ENCODE data around the gene PCK1.

PCK1 gene

DNA sequence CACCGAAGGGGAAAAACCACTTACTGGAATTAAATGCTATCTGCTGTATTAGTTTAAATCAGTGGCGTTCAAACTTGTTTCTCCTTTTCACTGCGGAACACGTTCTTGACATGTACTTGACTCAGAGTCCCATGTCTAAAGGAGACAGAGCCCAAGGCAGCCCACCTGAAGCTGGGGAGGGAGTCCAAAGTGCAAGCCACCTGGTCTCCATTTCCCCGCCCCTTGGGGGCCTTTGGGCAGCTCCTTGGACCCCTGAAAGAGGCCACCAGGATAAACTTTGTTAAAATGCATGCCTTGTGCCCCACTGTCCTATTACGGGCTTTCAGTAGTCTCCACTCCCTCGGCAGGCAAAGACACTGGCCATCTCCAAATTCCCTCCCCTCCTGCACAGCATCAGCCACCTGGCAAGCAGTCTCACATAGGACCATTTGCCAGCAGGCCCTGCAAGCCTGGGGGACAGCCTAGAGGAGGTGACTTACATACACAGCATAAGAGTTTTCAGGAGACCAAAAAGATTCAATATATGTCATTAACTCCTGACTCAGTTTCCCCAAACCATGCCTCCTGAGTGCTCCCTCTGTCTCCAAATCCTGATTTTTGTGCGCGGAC lies 6.7 kb downstream of the PCK1 start:
- no peak for DNase-seq (ENCODE audit: low read depth, low spot score)
- H3K4me1 ChIP-seq (ENCODE audit: insufficient read depth, insufficient read length), result no peaks in the 10 kb centered on the region
- peaks cover 4% of the 10 kb centered on the region for H3K27me3 ChIP-seq (ENCODE audit: insufficient read depth, insufficient read length)
- H3K9ac ChIP-seq (ENCODE audit: insufficient read length, low read depth), result no peak overlapping the region
- no peaks in the 10 kb centered on the region for H3K36me3 ChIP-seq (ENCODE audit: insufficient read depth, insufficient read length, low read length)
- H3K4me3 ChIP-seq (ENCODE audit: insufficient read length, low read depth), result no peak overlapping the region
- TF ChIP-seq SUZ12 (IDR thresholded peaks at IDR 0.05; ENCODE audit: extremely low read depth, insufficient read depth, insufficient read length) (no peak), YY1 (IDR thresholded peaks at IDR 0.05; ENCODE audit: insufficient read depth, insufficient read length) (no peak), ZNF274 (IDR thresholded peaks at IDR 0.05; ENCODE audit: low read depth, low read length) (no peak)
- H3K9me3 ChIP-seq (ENCODE audit: insufficient read depth, low read length), result 0 out of 2 replicates have a peak, but pooled peaks cover 8% of the 10 kb centered on the region

DNA sequence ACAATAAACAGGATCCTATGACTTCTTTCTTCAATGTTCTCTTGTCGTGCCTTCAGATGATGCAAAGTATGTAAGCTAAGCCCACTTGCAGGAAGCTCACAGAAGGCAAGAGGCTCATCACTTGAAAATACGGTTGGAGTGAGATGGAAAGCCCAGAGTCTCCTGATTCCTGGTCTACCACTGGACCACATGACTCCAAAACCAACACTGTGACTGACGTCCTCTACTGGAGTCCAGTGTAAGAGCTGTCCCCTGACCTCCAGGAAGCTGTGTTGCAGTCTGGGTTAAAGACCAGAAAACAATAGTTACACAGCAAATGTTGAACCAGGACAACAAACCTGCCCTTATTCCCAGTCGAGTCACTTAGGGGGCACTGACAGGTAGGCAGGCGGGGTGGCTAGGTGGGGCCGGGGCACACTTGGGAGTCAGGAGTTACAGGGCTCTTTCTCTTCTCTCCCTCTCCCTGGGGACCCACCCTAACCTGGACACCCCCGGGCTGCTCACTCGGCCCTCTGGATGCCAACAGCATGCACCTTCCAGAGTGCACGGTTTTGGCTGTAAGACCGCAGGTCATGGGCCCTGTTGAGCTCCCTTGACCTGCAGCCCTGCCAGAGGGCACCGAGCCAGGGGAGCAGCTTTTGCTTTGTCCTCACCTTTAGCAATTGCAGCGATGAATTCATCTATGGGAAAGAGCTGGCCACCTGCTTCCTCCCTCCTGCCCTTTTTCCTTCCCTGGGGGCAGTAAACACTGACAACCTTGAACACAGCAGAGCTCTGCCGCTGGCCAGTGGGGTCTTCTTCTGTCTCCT lies 7.4 kb downstream of the PCK1 start:
- H3K36me3 ChIP-seq (ENCODE audit: insufficient read depth, insufficient read length, low read length), result no peaks in the 10 kb centered on the region
- no peak for DNase-seq (ENCODE audit: low read depth, low spot score)
- no peak overlapping the region for H3K9ac ChIP-seq (ENCODE audit: insufficient read length, low read depth)
- H3K4me1 ChIP-seq (ENCODE audit: insufficient read depth, insufficient read length), result peaks cover 5% of the 10 kb centered on the region
- TF ChIP-seq YY1 (IDR thresholded peaks at IDR 0.05; ENCODE audit: insufficient read depth, insufficient read length), result no peak
- no peak for TF ChIP-seq SUZ12 (IDR thresholded peaks at IDR 0.05; ENCODE audit: extremely low read depth, insufficient read depth, insufficient read length)
- 0 out of 2 replicates have a peak, but pooled peaks cover 4% of the 10 kb centered on the region for H3K9me3 ChIP-seq (ENCODE audit: insufficient read depth, low read length)
- H3K27me3 ChIP-seq (ENCODE audit: insufficient read depth, insufficient read length), result peaks cover 4% of the 10 kb centered on the region
- no peak overlapping the region for H3K4me3 ChIP-seq (ENCODE audit: insufficient read length, low read depth)

DNA sequence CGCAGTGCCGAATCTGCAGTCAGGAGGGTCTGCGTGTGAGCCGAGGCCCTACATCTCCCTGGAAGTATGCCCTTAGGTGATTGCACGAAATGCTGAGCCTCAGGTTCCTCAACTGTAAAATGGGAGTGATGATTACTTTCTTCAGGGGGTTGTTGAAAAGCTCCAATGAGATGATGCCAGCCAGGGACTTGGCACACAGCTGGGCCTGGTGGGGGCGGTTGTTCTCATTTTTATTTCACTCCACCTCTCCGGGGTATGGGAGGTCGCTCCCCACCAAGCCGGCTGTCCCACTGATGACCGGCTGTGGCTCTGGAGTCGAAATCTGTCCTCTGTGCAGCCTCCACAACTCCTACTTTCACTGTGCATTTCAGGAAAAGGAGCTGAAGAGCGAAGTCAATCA lies 8.1 kb downstream of the PCK1 start:
- Histone ChIP-seq H3K27me3 (ENCODE audit: insufficient read depth, insufficient read length) (peaks cover 4% of the 10 kb centered on the region), H3K4me1 (ENCODE audit: insufficient read depth, insufficient read length) (peaks cover 5% of the 10 kb centered on the region), H3K4me3 (ENCODE audit: insufficient read length, low read depth) (no peak overlapping the region), H3K36me3 (ENCODE audit: insufficient read depth, insufficient read length, low read length) (no peaks in the 10 kb centered on the region), H3K9me3 (ENCODE audit: insufficient read depth, low read length) (no peaks in the 10 kb centered on the region), H3K9ac (ENCODE audit: insufficient read length, low read depth) (no peak overlapping the region)
- TF ChIP-seq YY1 (IDR thresholded peaks at IDR 0.05; ENCODE audit: insufficient read depth, insufficient read length), result no peak
- TF ChIP-seq SUZ12 (IDR thresholded peaks at IDR 0.05; ENCODE audit: extremely low read depth, insufficient read depth, insufficient read length), result no peak
- TF ChIP-seq ZNF274 (IDR thresholded peaks at IDR 0.05; ENCODE audit: low read depth, low read length), result no peak
- DNase-seq (ENCODE audit: low read depth, low spot score), result no peak

DNA sequence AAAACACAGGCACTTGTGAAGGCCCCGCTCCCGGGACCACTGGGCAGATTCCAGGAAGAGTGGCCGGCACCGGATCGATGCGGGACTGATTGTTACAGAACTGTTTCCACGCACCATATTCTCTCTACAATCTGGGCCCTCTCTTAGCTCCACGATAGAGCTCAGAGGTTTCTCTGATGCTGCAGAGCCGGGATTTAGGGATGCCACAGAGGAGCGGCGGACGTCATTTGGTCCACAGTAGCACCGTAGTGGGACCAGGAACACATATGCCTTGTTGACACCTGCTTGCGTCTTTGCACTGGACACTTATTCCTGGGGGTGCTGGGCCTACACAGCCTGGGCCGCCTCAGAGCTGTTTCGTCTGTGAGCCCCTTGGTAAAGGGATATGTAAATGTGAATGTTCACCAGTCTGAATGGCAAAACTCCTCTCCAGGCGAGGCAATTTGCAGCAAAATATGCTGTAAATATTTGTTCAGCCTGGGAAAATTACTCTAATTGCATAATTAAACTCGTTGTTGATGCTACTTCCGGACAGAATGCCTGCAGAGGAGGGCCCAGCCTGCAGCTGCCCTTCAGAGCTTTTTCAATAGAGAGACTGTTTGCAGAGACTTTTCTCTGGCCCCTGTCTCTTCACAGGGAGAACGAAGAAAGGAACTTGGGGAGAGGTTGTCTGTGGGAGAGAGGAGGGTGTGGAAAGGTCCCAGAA lies 9.4 kb downstream of the PCK1 start:
- Histone ChIP-seq H3K36me3 (ENCODE audit: insufficient read depth, insufficient read length, low read length) (no peaks in the 10 kb centered on the region), H3K9ac (ENCODE audit: insufficient read length, low read depth) (no peak overlapping the region), H3K4me3 (ENCODE audit: insufficient read length, low read depth) (no peak overlapping the region), H3K9me3 (ENCODE audit: insufficient read depth, low read length) (peaks cover 1% of the 10 kb centered on the region; the same call in 1 of the 2 replicates), H3K4me1 (ENCODE audit: insufficient read depth, insufficient read length) (peaks cover 5% of the 10 kb centered on the region), H3K27me3 (ENCODE audit: insufficient read depth, insufficient read length) (peaks cover 4% of the 10 kb centered on the region)
- TF ChIP-seq SUZ12 (IDR thresholded peaks at IDR 0.05; ENCODE audit: extremely low read depth, insufficient read depth, insufficient read length), result no peak
- TF ChIP-seq YY1 (IDR thresholded peaks at IDR 0.05; ENCODE audit: insufficient read depth, insufficient read length), result no peak
- no peak for TF ChIP-seq ZNF274 (IDR thresholded peaks at IDR 0.05; ENCODE audit: low read depth, low read length)
- no peak for DNase-seq (ENCODE audit: low read depth, low spot score)

DNA sequence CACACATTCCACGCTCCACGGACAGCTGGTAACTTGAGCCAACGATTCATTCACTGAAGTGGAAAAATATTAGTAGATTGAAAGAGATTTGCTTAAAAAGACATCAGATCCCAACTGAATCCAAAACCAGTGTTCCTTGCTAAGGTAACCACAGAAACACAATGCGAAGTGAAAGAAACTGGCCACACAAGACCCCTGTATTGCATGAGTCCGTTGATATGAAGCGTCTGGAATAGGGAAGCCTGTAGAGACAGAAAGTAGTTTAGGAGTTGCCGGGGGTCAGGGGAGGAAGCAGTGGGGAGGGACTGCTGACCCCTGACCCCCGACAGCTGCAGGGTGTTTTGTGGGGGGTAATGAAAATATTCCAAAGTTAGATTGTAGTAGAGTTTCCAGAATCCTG lies 10.0 kb downstream of the PCK1 start:
- Histone ChIP-seq H3K9me3 (ENCODE audit: insufficient read depth, low read length) (peaks cover 6% of the 10 kb centered on the region; the same call in 1 of the 2 replicates), H3K36me3 (ENCODE audit: insufficient read depth, insufficient read length, low read length) (no peaks in the 10 kb centered on the region), H3K9ac (ENCODE audit: insufficient read length, low read depth) (no peak overlapping the region), H3K4me1 (ENCODE audit: insufficient read depth, insufficient read length) (peaks cover 5% of the 10 kb centered on the region), H3K27me3 (ENCODE audit: insufficient read depth, insufficient read length) (peaks cover 4% of the 10 kb centered on the region), H3K4me3 (ENCODE audit: insufficient read length, low read depth) (no peak overlapping the region)
- no peak for DNase-seq (ENCODE audit: low read depth, low spot score)
- TF ChIP-seq ZNF274 (IDR thresholded peaks at IDR 0.05; ENCODE audit: low read depth, low read length) (no peak), SUZ12 (IDR thresholded peaks at IDR 0.05; ENCODE audit: extremely low read depth, insufficient read depth, insufficient read length) (no peak), YY1 (IDR thresholded peaks at IDR 0.05; ENCODE audit: insufficient read depth, insufficient read length) (no peak)

DNA sequence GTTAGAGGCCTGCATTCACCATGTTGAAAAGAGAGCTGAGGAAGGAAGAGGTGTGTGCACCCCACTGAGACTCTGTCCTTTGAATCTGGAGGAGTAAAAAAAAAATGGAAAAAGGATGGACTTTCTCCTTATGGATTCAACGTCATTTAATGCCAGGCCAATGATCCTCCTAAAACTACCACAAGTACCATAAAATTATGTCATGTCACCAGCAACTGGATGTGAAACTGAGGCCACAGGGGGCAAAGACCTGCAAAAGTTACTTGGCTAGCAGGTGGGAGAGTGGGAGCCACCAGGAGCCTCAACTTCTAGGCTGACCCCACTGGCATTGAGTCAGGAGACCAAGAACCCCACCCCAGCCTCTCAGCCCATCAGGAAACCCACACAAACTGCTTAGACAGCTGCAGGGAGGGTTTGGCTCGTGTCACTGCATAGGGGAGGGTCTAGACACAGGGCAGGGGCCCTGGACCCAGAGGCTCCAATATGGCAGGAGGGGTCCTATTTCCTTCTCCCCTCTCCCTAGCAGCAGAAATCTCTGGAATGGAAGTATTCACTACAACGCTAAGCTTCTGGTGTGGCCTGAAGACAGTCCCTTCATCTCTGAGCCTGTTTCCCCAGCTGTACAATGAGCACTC lies 11.0 kb downstream of the PCK1 start:
- no peaks in the 10 kb centered on the region for H3K36me3 ChIP-seq (ENCODE audit: insufficient read depth, insufficient read length, low read length)
- H3K4me3 ChIP-seq (ENCODE audit: insufficient read length, low read depth), result no peak overlapping the region
- no peak for TF ChIP-seq ZNF274 (IDR thresholded peaks at IDR 0.05; ENCODE audit: low read depth, low read length)
- TF ChIP-seq SUZ12 (IDR thresholded peaks at IDR 0.05; ENCODE audit: extremely low read depth, insufficient read depth, insufficient read length), result no peak
- TF ChIP-seq YY1 (IDR thresholded peaks at IDR 0.05; ENCODE audit: insufficient read depth, insufficient read length), result no peak
- no peak for DNase-seq (ENCODE audit: low read depth, low spot score)
- H3K9me3 ChIP-seq (ENCODE audit: insufficient read depth, low read length), result peaks cover 6% of the 10 kb centered on the region; the same call in 1 of the 2 replicates
- peaks cover 5% of the 10 kb centered on the region for H3K4me1 ChIP-seq (ENCODE audit: insufficient read depth, insufficient read length)
- H3K9ac ChIP-seq (ENCODE audit: insufficient read length, low read depth), result no peak overlapping the region
- H3K27me3 ChIP-seq (ENCODE audit: insufficient read depth, insufficient read length), result peaks cover 4% of the 10 kb centered on the region
